Measurements from ENCODE around the gene TST.

GRCh38 chr22:36991206-36991605 is 28.0 kb downstream of the TST start:
- TF ChIP-seq CTCF (IDR thresholded peaks at IDR 0.05) (no peak), POLR2A (IDR thresholded peaks at IDR 0.05) (no peak)

All from esophagus squamous epithelium (tissue), 4 donors.